ACHN (cell line): ENCODE measurements around the gene ZNF609.
"Not testable (repeated sequence)": the region's sequence is repeated elsewhere in the genome, so short reads cannot be mapped to it uniquely, and the experiment has no call there.

Source experiments
- DNase-seq: peaks from one replicate; pipeline ENCODE4 v3.0.0-alpha.2; 2015
- in situ Hi-C: cut with HindIII; loops from 2 replicates; pipeline ENCODE4 v1.10.0; 2017; ENCODE audit warnings: low sequenced_read_pairs, low pct_ligation_motif_present, low pct_unique_long_range_greater_than_20kb

The ZNF609 gene

DNA sequence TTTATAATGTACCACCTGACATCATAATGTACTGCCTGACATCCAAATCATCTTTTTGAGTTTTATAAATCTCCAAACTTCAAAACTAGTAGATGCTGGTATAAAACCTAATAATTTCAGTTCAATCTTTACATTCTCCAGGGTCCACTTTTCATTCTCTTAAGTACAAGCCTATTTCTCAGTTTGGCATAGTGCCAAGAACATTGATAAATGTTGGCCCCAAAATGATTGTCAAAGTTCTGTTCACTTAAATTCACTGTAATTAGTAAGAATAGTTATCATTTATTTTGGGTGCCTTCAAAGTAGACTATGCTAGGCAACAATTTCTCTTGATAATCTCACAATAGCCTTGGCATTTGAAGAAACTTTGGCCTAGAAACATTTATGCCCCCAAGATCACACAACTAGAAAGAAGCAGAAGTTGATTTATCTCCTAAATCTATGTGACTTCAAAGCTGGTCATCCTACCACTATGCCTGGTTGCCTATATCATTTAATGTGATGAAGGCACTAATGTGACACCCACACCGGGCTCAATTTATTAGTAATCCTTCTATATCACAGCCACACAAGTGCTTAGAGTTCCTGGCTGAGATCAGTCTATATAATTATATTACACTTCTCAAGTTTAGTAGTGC lies 101.7 kb downstream of the ZNF609 start:
- in situ Hi-C loops, result no loop called here
- DNase-seq, result no peak

DNA sequence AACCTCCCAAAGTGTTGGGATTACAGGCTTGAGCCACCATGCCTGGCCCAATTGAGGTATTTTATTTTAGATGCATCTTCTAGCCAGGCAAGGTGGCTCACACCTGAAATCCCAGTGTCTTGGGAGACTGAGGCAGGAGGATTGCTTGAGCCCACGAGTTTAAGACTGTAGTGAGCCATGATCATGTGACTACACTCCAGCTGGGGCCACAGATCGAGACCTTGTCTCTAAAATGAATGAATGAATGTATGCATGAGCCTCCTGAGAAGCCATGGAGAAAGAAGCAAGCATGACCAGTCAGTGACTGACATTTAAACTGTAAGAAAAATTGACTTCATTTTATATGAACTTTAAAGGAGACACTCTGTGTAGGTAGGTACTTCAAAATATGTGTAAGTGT lies 105.7 kb downstream of the ZNF609 start:
- no peak for DNase-seq
- in situ Hi-C loops, result no loop called here

DNA sequence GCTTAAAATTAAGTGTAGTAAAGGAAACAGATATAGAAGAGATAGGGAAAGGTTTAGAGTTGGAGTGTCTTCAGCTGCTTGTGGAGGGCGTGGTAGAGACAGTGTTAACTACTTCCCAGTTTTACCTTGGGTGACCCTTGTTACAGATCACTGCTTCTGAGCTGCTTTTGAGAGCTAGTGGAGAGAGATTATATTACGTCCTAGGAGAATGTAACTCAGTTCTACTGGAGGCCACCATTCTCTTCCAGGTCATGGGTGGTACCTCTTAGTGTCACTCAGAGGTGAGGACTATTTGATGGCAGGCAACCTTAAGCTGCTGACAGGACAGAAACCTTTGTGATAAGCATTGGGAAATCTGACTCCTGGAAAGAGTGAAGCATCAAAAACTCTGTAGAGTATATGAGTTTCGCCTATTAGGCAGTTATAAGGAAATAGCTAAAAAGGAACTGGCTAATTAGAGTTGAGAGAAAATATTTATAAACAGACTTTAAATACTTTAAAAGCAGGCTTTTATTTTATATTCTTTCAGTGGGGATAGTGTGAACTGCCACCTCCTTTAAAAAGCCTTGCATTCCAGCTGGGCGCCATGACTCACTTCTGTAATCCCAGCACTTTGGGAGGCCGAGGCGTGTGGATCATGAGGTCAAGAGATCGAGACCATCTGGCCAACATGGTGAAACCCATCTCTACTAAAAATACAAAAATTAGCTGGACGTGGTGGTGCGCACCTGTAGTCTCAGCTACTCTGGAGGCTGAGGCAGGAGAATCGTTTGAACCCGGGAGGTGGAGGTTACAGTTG lies 106.5 kb downstream of the ZNF609 start:
- no peak for DNase-seq
- in situ Hi-C loops, result no loop called here

DNA sequence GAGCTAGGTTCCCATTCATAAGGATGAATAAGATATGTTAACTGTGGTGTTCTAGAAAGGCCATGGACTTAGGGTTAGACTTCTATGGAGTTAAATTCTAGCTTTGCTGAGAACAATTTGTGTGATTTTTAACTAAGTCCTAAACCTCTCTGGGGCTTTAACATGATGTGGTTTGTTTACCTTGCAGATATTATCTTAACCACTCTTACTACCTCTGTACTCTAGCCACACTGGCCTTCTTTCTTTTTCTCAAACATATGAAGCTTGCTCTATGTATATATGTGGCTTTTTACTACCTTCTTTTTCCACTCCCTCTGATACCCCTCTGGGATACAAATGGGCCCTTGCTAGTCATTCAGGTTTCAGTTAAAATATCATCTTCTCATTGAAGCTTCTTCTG lies 108.4 kb downstream of the ZNF609 start:
- no peak for DNase-seq
- in situ Hi-C loops, result no loop called here

DNA sequence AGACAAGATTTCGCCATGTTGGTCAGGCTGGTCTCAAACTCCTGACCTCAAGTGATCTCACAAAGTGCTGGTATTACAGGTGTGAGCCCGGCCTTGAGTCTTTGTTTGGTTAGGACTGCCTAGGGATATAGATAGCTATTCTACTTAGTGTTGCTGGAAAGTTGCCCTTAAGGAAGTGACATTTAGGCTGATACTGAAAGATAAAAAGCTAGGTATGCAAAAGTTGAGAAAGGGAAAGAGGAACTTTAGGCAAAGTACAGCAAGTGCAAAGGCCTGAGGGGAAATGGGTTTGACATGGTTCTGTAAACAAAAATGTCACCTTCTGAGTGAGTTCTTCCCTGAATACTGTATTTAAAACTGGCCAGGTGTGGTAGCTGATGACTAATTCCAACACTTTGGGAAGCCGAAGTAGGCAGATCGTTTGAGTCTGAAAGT lies 111.5 kb downstream of the ZNF609 start:
- in situ Hi-C loops, result no loop called here
- no peak for DNase-seq

DNA sequence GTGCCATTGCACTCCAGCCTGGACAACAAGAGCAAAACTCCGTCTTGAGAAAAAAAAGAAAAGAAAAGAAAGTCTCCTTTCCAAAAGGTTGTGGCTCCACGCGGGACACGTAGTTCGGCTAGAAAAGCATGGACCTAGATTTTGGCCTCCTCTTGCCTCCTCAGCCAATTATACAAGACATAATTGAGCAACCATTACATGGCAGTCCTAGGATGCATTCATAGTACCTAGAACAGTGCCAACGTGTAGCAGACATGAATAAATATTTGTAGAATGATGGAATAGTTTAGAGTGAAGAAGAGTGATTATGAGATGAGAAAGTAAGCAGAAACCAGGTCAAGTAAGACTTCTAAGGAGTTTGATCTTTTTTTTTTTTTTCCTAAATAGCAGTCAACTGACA lies 112.5 kb downstream of the ZNF609 start:
- DNase-seq, result no peak
- in situ Hi-C loops, result no loop called here

DNA sequence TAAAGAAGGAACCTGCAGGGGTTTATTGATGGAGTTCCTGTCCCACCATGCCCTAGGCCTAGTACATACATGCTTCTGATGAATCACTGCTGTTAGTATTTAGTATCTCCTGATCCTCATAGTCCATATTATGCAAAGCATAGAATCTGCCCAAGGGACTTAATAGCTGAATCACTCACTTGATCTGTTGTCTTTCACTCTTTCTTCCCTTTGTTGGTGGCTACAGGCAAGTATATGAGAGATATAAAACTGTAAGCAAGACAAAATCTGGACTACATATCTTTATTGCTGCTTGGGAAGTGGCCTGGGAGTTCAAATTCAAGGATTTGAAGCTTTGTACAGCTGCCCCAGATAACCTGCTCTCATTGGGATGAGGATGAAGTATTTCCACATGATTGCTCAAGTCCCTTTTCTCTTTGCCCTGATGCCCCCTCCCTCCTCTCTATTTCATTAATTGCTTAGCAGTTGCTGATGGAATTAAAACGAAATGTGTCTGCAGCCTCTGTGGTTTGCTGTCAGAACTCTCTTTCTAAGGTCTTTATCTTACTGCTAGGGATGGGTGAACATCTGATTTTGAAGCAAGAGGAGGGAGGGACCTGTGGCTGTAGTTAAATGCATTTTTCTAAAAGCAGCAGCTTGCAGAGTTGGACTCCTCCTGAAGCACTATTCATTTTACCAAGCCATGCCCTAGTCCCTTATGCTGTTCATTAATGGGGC lies 114.1 kb downstream of the ZNF609 start:
- no peak for DNase-seq

DNA sequence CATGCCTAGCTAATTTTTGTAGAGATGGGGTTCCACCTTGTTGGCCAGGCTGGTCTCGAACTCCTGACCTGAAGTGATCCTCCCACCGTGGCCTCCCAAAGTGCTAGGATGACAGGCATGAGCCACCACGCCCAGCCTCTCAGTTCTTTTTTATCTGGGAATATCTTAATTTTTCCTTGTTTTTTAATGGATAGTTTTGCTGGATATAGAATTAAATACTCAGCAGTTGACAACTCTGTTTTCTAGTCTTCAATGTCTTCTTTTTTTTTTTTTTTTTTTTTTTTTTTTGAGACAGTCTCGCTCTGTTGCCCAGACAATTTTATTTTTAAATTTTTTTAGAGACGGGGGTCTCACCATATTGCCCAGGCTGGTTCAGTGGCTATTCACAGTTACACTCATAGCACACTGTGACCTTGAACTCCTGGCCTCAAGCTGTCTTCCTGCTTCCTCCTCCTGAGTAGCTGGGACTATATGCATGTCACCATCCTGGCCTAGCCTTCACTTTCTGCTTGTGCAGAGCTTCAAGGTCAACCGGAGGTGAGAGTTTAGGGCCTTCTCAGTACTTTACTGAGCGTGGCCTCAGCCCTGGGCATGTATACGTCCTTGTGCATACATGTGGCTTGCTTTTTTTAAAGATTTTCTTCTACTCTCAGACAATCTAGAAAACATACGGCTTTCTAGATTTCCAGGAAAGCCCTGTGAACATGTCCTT lies 120.5 kb downstream of the ZNF609 start:
- no peak for DNase-seq
- in situ Hi-C loops, result no loop called here

More for the DNA sequence above, 114.1 kb downstream of the ZNF609 start:
- in situ Hi-C loops, result no loop called here

DNA sequence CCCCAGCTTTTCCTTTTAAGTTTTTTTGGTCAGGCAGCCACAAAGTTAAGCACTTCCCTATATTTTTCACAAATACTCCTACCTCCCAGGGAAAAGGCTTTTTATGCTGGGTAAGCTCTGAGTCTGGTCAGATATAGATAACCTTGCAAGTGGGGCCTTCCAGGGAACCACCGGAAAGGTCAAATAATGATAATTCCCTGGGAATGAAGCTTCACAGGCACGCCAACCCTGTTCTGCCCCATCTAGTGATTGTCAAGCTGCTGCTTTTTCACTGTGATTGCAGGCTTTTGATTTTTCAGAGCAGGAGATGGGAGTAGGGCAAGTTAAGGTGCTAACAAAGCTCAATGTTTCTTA lies 121.0 kb downstream of the ZNF609 start:
- DNase-seq, result no peak
- in situ Hi-C loops, result no loop called here

DNA sequence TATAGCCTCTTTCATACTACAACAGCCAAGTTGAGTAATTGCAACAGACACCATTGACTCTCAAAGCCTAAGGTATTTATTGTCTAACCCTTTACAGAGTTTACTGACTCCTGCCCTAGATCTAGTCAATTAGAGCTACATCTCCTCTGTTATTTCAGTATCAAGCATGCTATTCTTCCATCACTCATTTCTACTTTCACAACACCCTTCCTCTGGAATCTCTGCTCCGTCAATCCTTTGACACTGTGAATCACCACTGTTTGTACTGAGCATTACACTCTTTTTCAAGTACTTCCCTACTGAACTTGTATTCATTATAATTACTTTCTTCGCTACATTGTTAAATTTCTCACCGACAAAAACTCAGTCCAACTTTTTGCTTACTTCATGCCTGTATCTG lies 121.8 kb downstream of the ZNF609 start:
- in situ Hi-C loops, result no loop called here
- DNase-seq, result no peak

DNA sequence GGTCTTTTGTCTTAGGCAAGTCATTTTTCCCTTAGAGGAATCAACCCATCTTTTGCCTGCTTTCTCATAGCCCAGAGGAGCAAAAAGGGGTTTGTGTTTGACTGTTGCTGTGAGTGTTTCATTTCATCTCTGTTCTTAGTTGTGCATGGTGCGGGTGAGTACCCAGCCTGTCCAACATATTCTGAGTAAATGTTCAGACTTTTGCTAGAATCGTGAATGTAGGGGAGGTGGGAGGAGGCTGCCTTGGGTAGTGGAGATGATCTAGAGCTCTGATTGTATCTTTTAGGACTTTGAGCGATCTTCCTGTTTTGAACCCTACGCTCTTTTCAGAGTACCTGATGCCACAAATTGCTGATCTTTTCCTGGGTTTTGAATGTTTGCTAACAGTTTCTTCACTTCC lies 123.1 kb downstream of the ZNF609 start:
- DNase-seq, result no peak
- in situ Hi-C loops, result no loop called here

DNA sequence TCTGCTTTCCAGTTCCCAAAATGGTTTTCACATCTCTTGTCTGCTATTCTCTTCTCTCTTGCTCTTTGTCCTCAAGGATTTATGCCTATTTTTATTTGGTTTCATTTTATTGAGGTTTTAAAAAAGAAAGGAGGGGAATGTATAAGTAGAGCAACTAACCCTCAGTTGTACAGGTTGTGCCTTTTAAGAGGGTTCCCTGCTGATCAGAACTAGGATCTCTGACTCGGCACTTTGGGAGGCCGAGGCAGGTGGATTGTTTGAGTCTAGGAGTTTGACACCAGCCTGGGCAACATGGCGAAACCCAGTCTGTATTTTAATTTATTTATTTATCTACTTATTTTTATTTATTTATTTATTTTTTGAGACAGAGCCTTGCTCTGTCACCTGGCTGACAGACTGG lies 123.6 kb downstream of the ZNF609 start:
- DNase-seq, result no peak
- in situ Hi-C loops, result no loop called here

DNA sequence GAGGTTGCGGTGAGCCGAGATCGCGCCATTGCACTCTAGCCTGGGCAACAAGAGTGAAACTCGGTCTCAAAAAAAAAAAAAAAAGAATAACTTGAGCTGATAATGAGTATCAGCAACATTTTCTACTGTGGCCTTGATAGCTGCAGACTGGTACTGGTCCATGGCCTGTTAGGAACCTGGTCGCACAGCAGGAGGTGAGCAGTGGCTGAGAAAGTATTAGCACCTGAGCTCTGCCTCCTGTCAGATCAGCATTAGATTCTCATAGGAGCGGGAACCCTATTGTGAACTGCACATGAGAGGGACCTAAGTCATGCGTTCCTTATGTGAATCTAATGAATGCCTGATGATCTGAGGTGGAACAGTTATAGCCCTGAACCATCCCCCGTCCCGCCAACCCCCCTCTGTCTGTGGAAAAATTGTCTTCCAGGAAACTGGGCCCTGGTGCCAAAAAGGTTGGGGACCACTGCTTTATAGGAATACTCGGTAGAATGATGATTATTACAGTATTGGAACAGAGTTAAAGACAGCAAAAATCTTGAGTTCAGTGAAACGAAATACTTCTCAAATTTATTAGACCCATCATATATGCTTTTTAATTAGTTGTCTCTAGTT lies 126.0 kb downstream of the ZNF609 start:
- in situ Hi-C loops, result no loop called here
- no peak for DNase-seq

DNA sequence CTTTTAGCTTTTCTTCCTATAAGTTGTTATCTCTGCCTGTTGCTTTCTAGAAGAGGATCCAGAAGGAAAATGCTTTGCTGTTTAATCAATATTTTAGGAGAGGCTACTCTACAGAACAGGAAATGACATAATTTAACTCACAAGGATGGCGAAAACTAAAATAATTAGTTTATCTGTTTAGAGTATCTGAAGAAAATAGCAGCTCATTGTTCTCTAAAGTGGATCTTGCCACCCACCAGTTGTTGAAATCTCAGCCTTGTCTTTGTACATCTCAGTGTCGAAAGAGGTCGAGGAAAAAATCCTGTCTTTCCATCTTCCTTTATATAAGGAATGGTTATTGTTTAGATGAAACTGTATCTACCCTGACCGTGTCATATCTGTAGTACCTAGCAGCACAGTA lies 126.6 kb downstream of the ZNF609 start:
- no peak for DNase-seq
- in situ Hi-C loops, result no loop called here

DNA sequence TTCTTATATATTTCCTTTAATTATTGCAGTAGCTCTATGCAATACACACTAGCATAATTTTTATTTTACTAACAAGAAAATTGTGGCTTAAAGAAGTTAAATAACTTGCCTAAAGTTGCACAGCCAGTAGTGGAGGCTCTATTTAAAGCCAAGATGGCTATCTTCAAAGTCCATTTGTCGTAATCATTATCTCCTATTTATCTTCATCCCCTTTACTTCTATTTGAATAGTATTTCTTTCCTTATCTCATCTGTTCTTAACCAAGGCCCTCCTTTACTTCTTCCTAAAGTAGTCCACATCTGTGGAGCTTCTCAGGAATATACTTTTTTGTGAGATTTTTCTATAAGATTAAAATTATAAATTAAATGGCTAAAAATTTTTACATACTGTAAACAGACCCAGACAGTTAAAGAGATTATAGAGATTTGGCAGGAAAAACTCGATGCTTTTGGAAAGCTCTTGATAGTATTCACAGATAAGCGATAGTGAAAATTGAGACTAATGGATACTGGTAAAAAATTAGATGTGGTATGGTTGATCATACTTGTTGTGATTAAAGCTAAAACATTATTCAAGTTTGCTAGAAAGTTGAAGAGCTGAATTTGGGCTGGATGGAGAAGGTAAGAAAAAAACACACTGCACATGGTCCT lies 129.2 kb downstream of the ZNF609 start:
- in situ Hi-C loops, result no loop called here
- DNase-seq, result no peak

DNA sequence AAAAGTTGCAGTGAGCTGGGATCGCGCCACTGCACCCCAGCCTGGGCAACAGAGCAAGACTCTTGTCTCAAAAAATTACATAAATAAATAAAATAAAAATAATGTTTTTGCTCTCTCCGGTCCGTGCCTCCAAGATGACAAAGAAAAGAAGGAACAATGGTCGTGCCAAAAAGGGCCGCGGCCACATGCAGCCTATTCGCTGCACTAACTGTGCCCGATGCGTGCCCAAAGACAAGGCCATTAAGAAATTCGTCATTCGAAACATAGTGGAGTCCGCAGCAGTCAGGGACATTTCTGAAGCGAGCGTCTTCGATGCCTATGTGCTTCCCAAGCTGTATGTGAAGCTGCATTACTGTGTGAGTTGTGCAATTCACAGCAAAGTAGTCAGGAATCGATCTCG lies 132.5 kb downstream of the ZNF609 start:
- DNase-seq, in situ Hi-C loops: not testable (repeated sequence)

DNA sequence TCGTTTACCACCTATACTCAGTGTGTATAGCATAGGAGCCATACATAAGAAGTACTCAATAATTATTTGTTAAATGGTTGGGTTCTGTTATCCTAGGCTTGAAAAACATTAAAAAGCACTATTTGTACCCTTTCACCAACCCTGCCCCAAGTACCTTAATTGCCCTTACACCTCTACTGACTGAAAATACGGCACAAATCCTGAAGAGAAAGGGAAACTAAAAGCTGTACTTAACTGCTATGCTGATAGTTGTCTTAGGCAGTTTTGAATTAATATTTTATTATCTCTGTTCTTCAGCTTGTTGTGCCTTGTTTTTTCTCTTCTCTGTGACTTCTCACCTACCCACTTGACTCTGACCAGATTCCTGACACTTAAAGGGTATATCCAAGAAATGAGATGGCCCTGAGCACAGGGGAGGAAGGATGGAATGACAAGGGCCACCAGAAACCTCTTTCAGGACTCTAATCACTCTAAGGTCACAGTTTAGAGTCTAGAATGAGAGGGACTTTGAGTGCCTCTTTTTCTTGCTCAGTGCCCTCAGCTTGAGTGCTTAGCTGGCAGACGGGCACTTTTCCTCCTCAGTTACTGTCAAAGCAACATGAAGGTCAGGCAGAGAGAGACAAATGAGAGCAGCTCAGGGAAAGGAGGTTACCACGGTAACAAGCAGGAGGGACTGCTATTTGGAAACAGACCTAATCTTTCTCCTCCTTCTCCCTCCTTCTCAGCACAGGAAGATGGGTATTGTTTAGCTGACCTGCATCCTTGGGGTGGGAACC lies 136.5 kb downstream of the ZNF609 start:
- in situ Hi-C loops, result no loop called here
- DNase-seq, result peak; percentile 14

DNA sequence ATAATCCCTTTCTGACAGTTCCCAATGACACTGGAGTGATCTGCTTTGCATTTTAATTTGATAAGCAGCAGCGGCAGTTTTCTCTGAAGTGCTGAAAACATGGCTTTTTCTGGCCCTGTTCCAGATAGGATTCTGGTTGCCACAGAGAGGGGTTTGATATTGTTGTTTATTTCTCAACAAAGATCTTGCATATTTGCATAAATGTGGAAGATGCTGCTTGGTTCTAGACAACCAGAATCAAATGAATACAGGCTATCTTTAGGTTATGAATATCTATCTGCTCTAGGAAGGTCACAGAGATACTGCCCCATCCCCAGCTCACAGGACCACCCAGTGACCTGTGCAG lies 137.1 kb downstream of the ZNF609 start:
- no peak for DNase-seq
- in situ Hi-C loops, result no loop called here
